PC-9 (cell line): ENCODE data around the gene CDKN2C. TPM values are rescaled to one million over a fixed set of nuclear protein-coding genes. Genes with fewer than 3 reads are reported as not detected.

Experiments used
- BruUV-seq: library from RNA; stranded (reverse); fragments of 400-500 nt; replicated peaks from 2 replicates; lab custom pipeline; 2021; lab: Mats Ljungman, UMichigan
- CTCF ChIA-PET: fragments of 300-600 bp; sonication (Branson Sonifier 250); formaldehyde crosslinking; loops from one replicate; lab custom pipeline; 2022; ENCODE audit warnings: antibody characterized with exemption; lab: Charles Lee
- POLR2A ChIA-PET: fragments of 300-600 bp; sonication (Branson Sonifier 250); formaldehyde crosslinking; loops from one replicate; lab custom pipeline; 2022; ENCODE audit warnings: antibody characterized with exemption; ENCODE audit not compliant: unreplicated experiment; lab: Charles Lee
- DNase-seq, 2 experiments: peaks; one replicate each; pipeline versions ENCODE4 v3.0.0 to v3.0.0-alpha.2; 2015 to 2022; ENCODE audit warnings: mixed read lengths in 1 of 2
- H2AFZ ChIP-seq: fragments of 200-600 bp; sonication (generic); 2 replicates; pipeline ENCODE4 v1.8.1; 2017; ENCODE audit warnings: antibody characterized with exemption
- H3F3A ChIP-seq: fragments of 200-600 bp; sonication (generic); 2 replicates; pipeline ENCODE4 v1.8.1; 2017; ENCODE audit warnings: antibody characterized with exemption, mild to moderate bottlenecking, low read depth; ENCODE audit not compliant: insufficient read depth
- H3K27ac ChIP-seq: fragments of 200-600 bp; sonication (generic); 2 replicates; pipeline ENCODE4 v1.6.1; 2016; ENCODE audit warnings: mixed run types
- H3K27me3 ChIP-seq: fragments of 200-600 bp; sonication (generic); 2 replicates; pipeline ENCODE4 v1.6.1; 2016; ENCODE audit warnings: low read depth, mixed run types; ENCODE audit not compliant: insufficient read depth
- H3K36me3 ChIP-seq: fragments of 200-600 bp; sonication (generic); 2 replicates; pipeline ENCODE4 v1.6.1; 2016; ENCODE audit warnings: low read depth, mixed run types
- H3K4me1 ChIP-seq: fragments of 200-600 bp; sonication (generic); replicated peaks from 2 replicates; pipeline ENCODE4 v1.6.1; 2016; ENCODE audit warnings: mixed run types; ENCODE audit not compliant: insufficient read depth
- H3K4me2 ChIP-seq: fragments of 200-600 bp; sonication (generic); 2 replicates; pipeline ENCODE4 v1.6.1; 2017; ENCODE audit warnings: mixed run types
- H3K4me3 ChIP-seq: fragments of 200-600 bp; sonication (generic); 2 replicates; pipeline ENCODE4 v1.6.1; 2016; ENCODE audit warnings: mixed run types
- H3K79me2 ChIP-seq: fragments of 200-600 bp; sonication (generic); 2 replicates; pipeline ENCODE4 v1.6.1; 2017; ENCODE audit warnings: low read depth, mixed run types
- H3K9me2 ChIP-seq: fragments of 200-600 bp; sonication (generic); 2 replicates; pipeline ENCODE4 v1.8.1; 2017; ENCODE audit warnings: mild to moderate bottlenecking; ENCODE audit not compliant: insufficient read depth
- H3K9me3 ChIP-seq: fragments of 200-600 bp; sonication (generic); 2 replicates; pipeline ENCODE4 v1.8.1; 2016; ENCODE audit warnings: low read depth; ENCODE audit not compliant: insufficient read depth
- H4K20me1 ChIP-seq: fragments of 200-600 bp; sonication (generic); 2 replicates; pipeline ENCODE4 v1.8.1; 2017; ENCODE audit not compliant: insufficient read depth
- CTCF ChIP-seq: fragments of 200-600 bp; sonication (generic); conservative IDR thresholded peaks from 2 replicates; pipeline ENCODE4 v1.6.1; 2017; ENCODE audit warnings: mixed run types, antibody characterized with exemption, mild to moderate bottlenecking, moderate library complexity
- EZH2 ChIP-seq: fragments of 200-600 bp; sonication (generic); IDR thresholded peaks from 2 replicates; pipeline ENCODE4 v1.8.0; 2017; ENCODE audit warnings: antibody characterized with exemption, low read depth
- intact Hi-C: fragments of 100-400 bp; cut with micrococcal nuclease; formaldehyde crosslinking; loops from one replicate; pipeline ENCODE4 v1.10.0; 2022; ENCODE audit not compliant: unreplicated experiment
- total RNA-seq: library from RNA; stranded (reverse); gene quantifications from 2 replicates; pipeline ENCODE4 v1.2.3, GENCODE V29; 2021

CDKN2C gene
- total RNA-seq, 1 experiment from 2014 or later, result 17.1 TPM

GRCh38 chr1:50970931-50971582 lies 1.0 kb downstream of the CDKN2C start:
- H3K79me2 ChIP-seq, result no peaks in the 10 kb centered on the region
- no peaks in the 10 kb centered on the region for H3K9me2 ChIP-seq
- H3K27me3 ChIP-seq, result no peaks in the 10 kb centered on the region
- intact Hi-C loops, result loop anchor here (5.0 kb wide), 2 partner anchors 99 to 101 kb away; no protein-coding TSS in a partner anchor
- H4K20me1 ChIP-seq, result no peaks in the 10 kb centered on the region
- H2AFZ ChIP-seq, result peak overlapping the region; percentile 99; the same call in 1 of the 2 replicates
- TF ChIP-seq EZH2, result no peak
- no peak for TF ChIP-seq CTCF
- H3K4me1 ChIP-seq, result peaks cover 24% of the 10 kb centered on the region
- H3K4me2 ChIP-seq, result peak overlapping the region; percentile 82
- BruUV-seq, result no TSS peak
- peaks cover 18% of the 10 kb centered on the region for H3F3A ChIP-seq
- DNase-seq, result no peak
- H3K36me3 ChIP-seq, result no peaks in the 10 kb centered on the region
- peak overlapping the region; percentile 86; the same call in 1 of the 2 replicates for H3K4me3 ChIP-seq
- H3K27ac ChIP-seq, result no peak overlapping the region
- ChIA-PET CTCF (interaction anchor here (0.7 to 1.0 kb wide), 2 partner anchors 41 to 100 kb away, joined by 3 to 4 read pairs; no protein-coding TSS in a partner anchor), POLR2A (interaction anchor here (0.6 kb wide), 1 partner anchor 8 kb away, joined by 4 read pairs; no protein-coding TSS in a partner anchor)
- no peaks in the 10 kb centered on the region for H3K9me3 ChIP-seq

GRCh38 chr1:50971748-50972305 lies 1.8 kb downstream of the CDKN2C start:
- peak overlapping the region; percentile 82 for H3K4me2 ChIP-seq
- no peaks in the 10 kb centered on the region for H3K79me2 ChIP-seq

More at GRCh38 chr1:50971748-50972305, 1.8 kb downstream of the CDKN2C start:
- no TSS peak for BruUV-seq
- H3K9me2 ChIP-seq, result no peaks in the 10 kb centered on the region
- no peak overlapping the region for H3K4me3 ChIP-seq
- TF ChIP-seq EZH2 (no peak), CTCF (no peak)
- no peaks in the 10 kb centered on the region for H3K27me3 ChIP-seq
- ChIA-PET POLR2A (no interaction called here), CTCF (interaction anchor here (0.6 to 1.1 kb wide), 3 partner anchors 42 to 266 kb away, joined by 3 to 8 read pairs (median 4); no protein-coding TSS in a partner anchor)
- intact Hi-C loops, result loop anchor here (5.0 kb wide), 2 partner anchors 100 kb away; no protein-coding TSS in a partner anchor
- H4K20me1 ChIP-seq, result no peaks in the 10 kb centered on the region
- DNase-seq, result no peak
- no peaks in the 10 kb centered on the region for H3K9me3 ChIP-seq
- peaks cover 17% of the 10 kb centered on the region for H3F3A ChIP-seq
- H3K36me3 ChIP-seq, result no peaks in the 10 kb centered on the region
- H3K27ac ChIP-seq, result no peak overlapping the region
- H3K4me1 ChIP-seq, result peaks cover 23% of the 10 kb centered on the region
- H2AFZ ChIP-seq, result no peak overlapping the region
